ENCODE results near the gene SMCO4.

SMCO4 gene

DNA sequence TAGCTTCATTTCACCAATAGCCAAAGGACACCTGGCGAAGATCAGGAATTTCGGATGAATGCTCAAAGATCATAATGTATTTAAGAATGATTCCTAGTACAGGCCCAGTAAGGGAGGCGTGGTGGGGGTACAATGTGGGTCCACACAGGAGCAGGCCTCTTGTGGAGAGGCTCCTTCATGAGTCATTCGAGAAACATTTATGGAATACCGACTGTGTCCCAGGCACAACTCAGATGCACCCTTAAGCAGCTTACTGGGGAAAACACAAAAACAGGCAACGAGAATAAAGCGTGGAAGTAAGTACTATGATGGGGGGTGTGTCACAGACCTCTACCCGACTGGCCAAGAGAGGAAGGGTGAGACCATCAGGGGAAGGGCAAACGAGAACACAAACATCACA is 44.5 kb downstream of the SMCO4 start:
- DNase-seq, result no peak

DNA sequence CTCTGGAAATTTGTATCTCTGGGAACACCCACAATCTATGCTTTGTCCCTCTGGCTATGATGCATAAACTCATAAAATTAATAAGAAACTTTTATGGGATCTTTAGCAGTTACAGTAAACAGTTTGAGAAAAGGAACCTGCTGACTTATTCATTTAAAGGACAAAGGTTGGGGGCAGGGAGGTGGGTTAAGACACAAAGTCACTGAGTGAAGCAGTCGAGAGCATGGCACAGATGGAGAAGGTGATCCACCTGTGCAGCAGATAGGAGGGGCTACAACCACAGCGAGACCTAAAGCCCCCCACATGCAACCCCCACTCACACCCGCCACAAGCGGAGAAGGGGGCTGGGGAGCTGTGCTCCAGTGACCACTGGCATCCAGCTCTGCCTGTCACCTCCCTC is 45.0 kb downstream of the SMCO4 start:
- no peak for DNase-seq

DNA sequence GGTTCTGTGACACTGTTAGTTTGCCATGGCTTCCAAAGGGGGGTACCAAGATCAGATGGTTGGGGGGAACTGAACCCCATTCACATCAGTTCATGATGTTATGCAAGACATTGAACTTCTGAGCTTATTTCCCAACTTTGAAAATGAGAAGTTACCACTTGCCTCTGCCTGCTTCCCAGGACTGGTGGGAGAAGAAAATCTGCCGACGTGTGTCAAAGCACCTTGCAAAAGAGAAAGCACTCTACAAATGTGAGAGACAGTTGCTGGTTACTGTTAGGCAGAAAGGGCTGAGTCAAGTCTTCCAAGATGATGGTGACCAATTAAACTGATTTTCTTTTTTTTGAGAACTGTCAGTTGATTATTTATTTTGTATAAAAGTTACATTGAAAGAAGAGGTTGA is 45.6 kb downstream of the SMCO4 start:
- no peak for DNase-seq

DNA sequence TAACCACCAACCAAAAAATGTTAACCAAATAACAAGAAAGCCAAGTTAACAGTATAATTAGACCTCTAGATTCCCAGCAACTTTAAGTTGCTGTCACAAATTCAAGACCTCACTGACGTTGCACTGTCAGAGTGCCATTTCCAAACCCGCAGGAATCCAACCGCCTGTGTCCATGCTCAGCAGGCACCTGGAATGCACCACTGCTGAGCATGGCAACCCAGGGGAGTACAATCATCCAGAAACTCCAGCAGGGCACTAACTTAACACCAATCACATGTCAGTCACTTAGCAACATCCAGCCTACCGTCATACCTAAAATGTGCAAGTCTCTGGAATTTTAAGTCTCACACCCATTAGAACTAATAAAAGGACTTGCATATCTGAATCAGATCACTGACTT is 48.8 kb downstream of the SMCO4 start:
- DNase-seq, result no peak

DNA sequence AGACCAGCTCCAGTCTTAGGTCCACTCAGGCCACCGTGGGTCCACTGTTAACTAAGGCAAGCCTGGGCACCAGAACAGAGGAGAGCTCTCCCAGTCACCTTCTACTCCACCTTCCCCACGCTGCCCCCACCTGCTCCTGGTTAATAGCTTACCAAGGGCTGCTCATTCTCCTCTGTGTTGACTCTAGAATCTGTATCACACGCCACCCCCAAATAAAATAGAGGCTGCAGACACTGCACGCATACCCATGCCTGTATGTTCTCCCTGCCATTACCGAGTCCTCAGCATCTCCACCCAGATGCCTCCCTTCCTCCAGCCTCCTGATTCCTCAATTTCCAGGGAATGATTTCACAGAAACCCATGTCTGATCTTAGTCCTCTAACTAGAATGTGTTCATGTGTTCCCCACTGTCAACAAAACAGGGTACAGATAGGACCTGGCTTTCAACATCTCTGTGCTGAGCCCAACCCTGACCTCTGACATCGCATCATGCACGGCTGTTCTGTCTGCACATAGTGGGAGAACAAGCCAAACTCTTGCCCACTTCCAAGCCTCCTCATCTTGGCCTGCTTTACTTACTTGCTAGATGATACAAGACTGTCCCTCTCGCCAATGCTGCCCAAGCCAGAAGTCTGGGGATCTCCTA is 49.8 kb downstream of the SMCO4 start:
- no peak for DNase-seq

DNA sequence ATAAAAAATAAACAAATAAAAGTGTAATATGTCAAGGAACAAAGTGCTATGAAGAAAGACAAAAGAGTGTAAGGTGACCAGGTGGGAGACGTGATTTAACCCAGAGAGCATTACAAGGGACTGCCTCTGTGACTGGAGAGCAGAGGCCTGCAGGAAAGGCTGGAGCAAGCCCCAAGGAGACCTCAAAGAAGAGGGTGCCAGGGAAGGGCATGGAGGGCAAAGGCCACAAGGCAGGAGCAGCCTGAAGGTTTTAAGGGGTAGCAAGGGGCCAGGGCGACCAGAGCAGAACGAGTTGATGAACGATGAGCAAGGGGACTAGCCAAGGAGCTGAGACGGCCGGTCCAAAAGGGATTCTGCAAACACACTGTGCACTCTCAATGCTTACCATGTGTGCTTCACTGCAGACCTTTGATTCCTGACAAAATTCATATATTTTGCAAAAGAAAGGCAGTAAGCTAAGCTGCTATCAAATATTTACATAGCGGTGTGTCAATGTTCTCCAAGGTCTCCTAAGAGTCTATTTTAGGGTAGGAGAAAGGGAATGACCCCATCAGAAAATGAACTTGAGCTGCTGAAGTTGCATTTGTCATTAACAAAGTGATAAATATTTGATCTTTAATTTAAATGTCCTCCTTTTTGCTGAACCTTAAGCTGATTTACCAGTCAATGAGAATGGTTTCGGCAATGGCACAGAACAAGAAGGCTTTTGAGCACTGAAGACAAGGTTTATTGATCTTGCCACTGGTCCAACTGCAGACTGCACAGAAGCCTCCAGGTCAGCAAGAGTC is 50.5 kb downstream of the SMCO4 start:
- no peak for DNase-seq

DNA sequence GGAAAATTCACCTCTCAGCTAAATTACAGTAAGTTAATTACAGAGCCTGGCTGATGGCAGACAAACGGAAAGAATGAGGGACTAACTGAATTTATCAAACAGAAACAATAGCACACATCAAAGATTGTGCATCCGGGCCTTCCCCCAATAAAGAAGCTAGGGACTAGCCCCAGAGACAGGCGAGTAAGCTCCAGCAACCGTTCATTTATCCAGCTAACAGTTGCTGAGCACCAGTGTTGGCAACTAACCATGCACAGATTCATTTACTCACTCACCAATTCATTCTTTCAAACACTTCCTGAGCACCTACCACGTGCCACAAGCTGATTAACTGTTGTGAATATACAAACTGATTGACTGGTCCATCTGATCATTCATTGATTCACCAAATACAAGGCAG is 51.2 kb downstream of the SMCO4 start:
- DNase-seq, result no peak

DNA sequence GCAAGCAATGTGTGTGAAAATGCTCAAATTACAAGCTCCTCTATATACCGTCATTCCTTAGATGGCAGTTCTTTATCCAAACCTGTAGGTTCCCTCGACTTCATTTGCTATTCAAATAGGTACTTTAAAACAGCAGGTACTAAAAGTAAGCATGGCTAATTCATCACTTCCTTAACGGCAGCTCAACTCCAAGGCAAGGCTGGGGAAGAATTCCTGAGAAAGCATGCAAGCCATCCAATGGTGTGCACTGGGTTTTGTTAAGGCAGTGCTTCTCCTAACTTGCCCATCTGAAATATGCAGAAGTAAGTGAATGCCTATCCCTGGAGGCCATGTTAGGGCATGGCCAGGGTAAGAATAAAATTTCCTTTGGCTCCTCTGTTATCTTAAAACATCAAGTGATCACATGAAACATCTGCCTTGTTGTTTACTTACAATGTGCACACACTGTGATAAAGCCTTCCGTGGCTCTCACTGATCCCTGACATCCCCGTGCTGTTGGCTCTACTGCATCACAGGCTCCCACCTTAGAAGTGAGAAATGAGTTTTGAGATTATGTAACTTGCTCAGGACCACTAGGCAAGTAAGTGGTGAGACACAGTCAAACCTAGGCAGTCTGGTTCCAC is 52.1 kb downstream of the SMCO4 start:
- DNase-seq, result no peak

DNA sequence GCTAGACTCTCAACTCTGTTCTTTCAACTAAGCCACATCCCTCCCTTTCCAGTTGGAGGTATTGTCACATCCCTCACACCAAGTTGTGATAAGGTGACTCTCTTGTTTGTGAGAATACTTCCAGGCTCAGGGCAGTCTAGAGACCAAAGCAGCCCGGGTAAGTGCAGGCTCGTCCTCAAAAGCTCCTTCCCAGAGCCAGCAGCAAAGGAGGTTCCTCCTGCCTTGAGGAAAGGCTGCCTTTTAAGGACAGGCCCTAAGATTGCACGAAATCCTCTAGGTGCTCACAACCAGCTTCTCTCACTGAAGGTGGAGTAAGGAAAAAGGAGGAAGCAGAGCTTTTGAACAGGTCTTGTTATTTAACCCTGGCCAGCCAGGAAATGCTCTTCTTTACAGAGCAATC is 53.4 kb downstream of the SMCO4 start:
- DNase-seq, result no peak

DNA sequence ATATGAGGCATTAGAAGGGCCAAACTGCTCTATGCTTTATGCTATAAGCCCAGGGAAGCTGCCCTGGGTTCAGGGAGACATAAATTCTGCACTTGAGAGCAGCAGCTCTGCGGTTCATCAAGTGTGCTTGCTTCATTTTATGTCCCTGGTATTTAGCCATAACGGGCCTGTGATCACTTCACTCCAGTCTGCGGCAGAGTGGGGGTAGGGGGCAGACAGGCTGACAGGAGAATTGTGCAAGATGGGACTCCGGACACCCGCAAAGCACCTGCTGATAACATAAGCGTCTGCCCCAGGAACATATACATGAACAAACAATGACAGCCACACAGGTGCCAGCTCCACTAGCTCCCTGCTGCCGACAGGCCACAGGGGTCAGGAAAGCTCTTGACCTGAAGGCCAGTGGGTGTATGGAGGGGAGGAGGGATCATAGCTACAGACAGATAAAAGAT is 56.1 kb downstream of the SMCO4 start:
- DNase-seq, result no peak

DNA sequence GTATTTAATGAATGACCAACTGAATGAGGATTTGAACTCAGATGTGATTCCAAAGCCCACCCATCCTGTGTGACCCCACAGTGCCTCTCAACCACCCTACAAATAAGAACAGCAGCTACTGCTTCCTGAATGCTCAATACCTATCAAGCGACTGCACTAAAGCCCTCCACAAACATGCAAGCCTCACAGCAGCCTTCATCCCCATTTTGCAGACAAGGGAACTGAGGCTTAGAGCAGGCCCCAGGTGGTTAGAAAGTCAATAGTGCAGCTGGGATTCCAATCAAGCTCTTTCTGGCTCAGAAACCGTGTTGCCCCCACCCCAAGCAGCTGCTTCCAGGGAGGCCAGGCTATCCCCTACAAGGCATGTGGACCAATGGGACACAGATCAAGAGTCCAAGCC is 57.2 kb downstream of the SMCO4 start:
- DNase-seq, result no peak

DNA sequence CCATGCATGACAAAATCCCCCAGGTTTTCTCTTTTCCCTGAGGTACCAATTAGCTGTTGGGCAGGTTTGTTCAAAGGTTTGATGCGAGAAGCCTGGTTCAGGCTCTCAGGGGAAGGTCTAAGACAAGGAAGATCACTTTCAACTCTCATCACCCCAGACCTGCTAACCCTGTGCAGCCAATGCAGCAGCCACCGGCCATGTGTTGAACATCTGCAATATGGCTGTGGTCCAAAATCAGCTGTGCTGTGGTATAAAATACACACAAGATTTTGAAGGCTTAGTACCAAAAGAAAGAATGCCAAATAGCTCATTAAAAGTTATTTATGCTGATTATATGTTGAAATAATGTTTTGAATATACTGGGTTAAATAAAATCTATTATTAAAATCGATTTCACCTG is 58.5 kb downstream of the SMCO4 start:
- DNase-seq, result no peak

DNA sequence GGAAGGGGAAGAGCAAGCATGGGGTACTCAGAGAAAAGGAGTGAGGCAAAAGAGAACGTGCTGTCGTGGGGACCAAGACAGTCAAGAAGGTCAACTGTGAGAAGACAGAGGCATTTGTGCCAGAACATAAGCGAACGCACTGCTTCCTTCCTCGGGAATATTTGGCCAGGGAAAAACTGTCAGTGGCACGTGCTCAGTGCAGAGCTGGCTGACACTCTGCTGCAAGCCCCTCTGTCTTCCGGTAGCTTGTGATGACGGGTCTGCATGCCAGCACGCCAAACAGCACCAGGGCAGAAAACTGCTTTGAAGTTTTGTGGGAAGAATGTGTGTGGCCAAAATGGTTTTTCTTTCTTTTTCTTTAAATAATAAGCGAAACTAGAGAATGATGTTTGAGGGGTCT is 60.6 kb downstream of the SMCO4 start:
- no peak for DNase-seq

DNA sequence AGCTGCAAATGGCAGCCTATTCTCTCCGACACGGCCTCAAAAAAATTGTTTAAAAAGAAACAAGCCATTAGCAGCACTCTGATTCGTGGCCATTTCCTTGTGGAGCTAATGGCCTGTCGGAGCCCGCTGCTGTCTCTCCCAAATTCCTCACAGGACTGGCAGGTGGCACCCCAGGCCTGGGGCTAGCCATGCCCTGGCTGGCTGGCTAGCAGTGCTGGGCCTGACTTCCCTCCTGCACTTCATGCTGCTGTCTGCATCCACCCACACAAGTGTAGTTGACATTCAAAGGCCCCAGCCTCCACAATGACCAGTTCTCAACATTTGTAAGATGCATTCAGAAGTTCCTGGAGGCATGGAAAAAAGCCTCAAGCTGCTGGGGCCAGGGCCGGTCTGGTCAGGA is 61.5 kb downstream of the SMCO4 start:
- DNase-seq, result no peak

DNA sequence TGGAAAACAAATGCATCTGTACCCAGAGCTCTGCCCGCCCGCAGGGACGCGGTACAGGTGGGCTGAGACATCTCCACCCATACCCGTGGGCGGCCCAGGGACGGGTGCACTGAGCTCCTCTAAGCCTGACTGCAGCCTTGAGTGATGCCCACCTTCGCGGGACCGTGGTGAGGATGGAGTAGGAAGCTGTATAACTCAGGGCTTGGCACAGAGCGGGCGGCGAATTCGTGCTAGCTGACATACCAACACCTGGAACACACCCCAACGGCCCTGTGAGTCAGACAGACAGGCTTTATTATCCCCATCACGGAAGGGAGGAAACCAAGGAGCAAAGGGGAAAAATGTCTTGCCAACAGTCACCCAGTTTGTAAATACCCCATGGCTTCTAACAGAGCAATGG is 61.9 kb downstream of the SMCO4 start:
- DNase-seq, result no peak

DNA sequence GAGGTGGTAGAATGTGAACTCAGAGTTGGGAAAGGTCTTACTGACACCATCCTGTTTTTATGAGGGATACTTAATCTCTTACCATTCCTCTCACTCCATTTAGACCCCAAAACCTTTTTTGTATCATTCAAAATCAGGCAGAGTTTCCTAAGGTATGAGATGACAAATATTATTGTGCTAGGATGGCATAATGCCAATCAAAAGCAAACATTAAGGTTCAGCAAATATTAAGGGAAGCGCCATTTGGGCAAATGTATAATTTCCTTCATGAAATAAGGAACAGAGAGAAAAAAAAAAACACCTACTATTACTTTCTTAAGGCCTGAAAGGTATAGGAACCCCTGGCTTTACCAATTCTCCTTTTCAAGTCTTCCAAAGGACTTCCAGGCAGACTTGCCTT is 62.4 kb downstream of the SMCO4 start:
- DNase-seq, result no peak

DNA sequence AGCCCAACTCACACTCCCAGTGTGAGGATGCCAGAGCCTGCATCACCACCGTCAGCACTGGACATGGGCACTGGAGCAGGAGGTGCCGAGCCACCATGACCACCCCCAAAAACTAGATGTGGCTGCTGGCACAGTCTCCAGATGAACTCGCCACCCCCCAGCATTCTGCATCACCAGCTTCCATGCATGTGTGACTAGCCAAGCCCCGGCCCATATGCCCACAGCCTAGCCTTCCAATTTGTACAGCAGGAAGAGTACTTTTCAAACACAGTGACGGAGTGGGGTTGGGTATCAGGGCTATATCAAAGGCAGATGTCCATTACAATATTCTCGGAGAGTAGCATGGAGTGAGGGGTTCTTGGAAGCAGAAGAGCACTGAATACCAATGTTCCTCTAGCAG is 62.9 kb downstream of the SMCO4 start:
- DNase-seq, result no peak

DNA sequence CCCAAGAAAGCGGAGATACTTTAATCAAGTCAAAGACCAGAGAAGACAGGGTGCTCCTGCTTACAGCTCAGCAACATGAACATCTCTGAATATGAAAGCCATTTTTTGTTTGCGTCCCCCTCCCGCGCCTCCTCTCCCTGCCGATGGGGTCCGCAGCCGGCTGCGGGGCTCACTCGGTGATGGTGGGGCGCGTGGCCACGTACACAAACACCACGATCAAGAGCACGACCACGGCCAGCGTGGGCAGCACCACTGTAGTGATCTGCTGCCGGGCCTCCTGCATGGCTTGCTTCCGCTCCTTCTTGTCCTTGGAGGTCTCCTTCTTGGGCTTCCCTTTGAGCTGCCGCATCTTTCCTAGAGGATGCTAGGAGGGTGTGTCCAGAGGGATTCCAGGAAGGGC is 64.3 kb downstream of the SMCO4 start:
- DNase-seq, result no peak

DNA sequence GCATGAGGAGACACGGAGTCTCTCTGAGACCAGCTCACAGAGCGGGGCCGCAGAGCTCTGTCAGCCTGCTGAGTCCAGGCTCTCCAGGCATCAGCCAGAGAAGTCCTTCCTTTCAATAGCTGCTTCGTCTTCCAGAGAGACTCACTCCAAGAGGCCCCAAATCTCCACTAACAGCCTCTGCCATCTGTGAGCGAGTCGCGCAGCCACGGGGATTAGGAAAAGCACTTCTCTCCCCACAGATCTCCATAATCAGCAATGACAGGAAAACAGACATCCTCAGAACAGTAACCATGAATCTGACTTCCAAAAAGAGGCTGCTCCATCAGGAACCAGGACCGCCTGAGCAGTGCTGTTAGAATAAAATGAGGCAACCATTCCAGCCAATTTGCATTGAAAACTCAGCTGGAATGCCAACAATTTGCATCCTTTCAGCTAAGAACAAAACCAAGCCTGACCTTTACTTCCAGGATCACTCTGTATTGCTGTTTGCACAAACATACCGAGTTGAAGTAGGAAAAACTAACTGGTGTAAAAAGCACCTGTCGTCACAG is 65.4 kb downstream of the SMCO4 start:
- peak; percentile 56 for DNase-seq

DNA sequence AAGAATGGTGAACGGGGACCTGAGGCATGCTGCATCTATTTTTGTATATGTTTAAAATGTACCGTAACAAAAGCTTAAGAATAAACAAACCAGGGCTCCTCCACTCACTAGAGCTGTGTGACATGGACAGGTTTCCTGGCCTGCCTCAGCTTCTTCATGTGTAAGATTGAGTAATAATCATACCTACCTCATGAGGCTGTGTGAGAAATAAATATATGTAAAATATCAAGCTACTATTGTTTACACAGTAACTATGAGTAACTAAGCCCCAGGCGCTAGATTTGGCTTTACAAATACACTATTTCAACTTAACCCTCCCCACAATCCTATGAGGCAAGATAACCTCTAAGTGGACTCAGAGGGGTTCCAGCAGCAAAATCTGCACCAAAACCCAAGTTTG is 66.4 kb downstream of the SMCO4 start:
- peak; percentile 51 for DNase-seq

DNA sequence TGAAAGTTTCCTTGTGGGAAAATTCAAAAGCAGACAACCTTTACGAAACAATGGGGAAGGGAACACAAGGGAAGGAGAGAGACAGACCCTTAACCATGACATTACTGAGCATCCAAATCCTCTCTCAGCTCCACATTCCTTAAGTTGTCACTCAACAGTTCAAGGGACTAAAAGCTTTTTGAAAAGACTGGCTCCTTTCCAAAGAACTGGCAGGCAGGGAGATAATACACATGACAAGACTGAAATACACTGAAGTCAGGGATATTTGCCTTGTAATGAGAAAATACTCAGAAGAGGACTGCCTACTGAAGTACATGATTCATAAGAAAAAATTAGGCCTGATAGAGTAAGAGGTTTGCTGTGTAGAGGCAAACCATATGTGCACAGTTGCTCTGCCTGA is 69.1 kb downstream of the SMCO4 start:
- DNase-seq, result no peak

DNA sequence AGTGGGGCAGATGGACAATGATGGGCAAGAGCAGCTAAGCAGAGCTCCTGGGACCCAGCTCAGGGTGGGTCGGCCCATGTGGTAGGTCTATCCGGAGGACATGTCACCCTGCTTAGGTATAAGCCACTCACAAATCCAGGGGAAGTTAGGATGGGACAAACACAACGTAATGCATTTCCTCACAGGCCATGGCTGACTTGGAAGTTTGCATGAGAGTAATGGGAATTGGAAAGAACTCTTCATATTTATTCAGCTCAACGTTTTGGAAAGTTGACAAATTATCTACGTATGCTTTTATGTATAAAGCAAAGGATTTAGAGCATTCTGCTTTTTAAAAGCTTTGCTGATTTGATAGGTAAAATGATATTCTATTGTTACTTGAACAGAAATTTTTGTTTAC is 74.9 kb downstream of the SMCO4 start:
- no peak for DNase-seq

DNA sequence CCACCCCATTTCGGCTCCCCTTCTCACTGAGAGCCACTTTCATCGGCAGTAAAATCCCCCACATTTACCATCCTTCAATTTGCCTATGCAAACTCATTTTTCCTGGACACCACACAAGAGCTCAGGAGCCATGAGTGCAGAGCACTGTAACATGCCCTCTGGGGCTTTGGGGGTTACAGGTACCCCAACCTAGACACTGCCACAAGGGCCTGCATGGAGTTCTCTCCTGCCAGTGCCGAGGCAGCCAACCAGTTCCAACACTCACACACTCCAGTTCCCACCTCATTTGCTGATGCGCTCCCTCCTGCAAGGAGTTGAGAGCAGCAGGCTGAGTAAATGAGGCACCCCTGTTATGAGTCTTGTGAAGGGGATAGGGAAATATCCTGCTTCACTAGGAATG is 76.1 kb downstream of the SMCO4 start:
- no peak for DNase-seq

DNA sequence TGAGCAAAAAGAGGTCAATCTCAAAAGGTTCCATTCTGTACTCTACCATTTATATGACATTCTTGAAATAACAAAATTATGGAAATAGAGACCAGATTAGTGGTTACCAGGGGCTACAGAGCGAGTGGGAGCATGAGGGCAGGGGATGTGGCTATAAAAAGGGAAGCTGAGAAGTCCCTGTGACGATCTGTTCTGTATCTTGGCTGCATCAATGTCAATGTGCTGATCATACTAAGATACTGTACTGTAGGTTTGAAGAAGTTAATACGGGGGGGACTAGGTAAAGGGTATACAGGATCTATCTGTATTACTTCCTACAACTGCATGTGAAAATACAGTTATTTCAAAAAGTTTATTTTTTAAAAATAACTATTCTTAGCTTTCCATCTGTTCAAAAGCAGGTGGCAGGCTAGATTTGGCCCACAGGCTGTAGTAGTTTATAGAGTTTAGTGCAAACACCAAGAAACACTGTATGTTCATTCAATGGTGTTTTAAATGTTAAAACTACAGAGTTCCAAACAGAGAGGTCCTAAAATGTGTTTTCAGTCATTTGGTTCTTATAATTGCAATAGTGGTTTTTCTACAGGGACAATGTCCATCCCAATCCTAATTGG is 78.2 kb downstream of the SMCO4 start:
- no peak for DNase-seq

Measured in NCI-H1048 (cell line).